ENCODE measurements around the gene ZRSR2. TPM values are rescaled to one million over a fixed set of nuclear protein-coding genes. Genes with fewer than 3 reads are reported as not detected.

ZRSR2 gene
- total and polyA plus RNA-seq, 10 of the 15 experiments (the other 5 are each of a cell fraction or from before 2014, with no cell fraction given): 8.8 to 34.1 (median 15.6) TPM

DNA sequence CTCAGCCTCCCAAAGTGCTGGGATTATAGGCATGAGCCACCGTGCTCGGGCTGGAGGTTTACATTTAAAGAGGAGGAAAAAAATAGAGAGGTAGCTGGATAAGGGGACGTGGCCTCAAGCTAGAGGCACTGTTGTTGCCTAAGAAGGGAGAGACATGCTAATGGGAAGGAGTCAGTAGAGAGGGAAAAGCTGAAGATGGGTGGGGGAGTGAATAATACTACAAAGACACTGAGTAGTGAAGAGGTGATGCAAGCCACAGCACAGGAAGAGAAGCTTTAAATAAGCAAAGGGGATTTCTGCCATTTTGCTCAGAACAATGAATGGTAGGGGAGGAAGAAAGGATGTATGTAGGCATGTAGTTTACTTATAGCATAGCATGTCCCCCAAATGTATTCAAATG lies 75.9 kb downstream of the ZRSR2 start:
- no peaks in the 10 kb centered on the region for H4K20me1 ChIP-seq (ENCODE audit: control insufficient read depth, insufficient read depth)
- in situ Hi-C loops (cut with MboI) (no loop called here), intact Hi-C loops (cut with micrococcal nuclease; ENCODE audit: unreplicated experiment) (no loop called here)
- POLR2A ChIA-PET: interaction anchor here (1.3 to 1.5 kb wide), 3 partner anchors 11 to 17 kb away, joined by 3 read pairs; no protein-coding TSS in a partner anchor
- ATAC-seq: peak; percentile 44
- H3K4me1 ChIP-seq (ENCODE audit: control insufficient read depth, insufficient read depth, low read length): no peaks in the 10 kb centered on the region
- WGBS (ENCODE audit: insufficient coverage, insufficient replicate concordance, low lambda C conversion rate, missing lambda C conversion rate): 48% methylated on average over 3 of the region's 3 CpGs
- no peak overlapping the region for H2AFZ ChIP-seq (ENCODE audit: control insufficient read depth, low read depth, low read length)
- SMC1A ChIA-PET (ENCODE audit: uncharacterized antibody, unreplicated experiment): interaction anchor here (1.1 to 1.5 kb wide), 2 partner anchors 10 to 29 kb away, joined by 3 read pairs; no protein-coding TSS in a partner anchor
- no TSS peak for BruUV-seq (replicated peaks)
- no peaks in the 10 kb centered on the region for H3K9me3 ChIP-seq (replicated peaks; ENCODE audit: control insufficient read depth, insufficient read depth, low read length)
- H3K27ac ChIP-seq (ENCODE audit: control insufficient read depth, insufficient read depth): no peak overlapping the region
- no peak overlapping the region for H3K4me3 ChIP-seq
- H3K79me2 ChIP-seq (ENCODE audit: control insufficient read depth, insufficient read depth, low read length): no peaks in the 10 kb centered on the region
- no peak overlapping the region for H3K9ac ChIP-seq (ENCODE audit: control insufficient read depth, insufficient read depth, low read length)
- DNase-seq (ENCODE audit: low read depth, low spot score): no peak
- peak; percentile 13 for FAIRE-seq
- CTCF ChIA-PET: interaction anchor here (1.1 to 1.6 kb wide), 3 partner anchors 23 to 48 kb away, joined by 3 read pairs; no protein-coding TSS in a partner anchor
- RAD21 ChIA-PET (ENCODE audit: unreplicated experiment): interaction anchor here (1.2 kb wide), 1 partner anchor 12 kb away, joined by 4 read pairs; the partner anchor contains the start of gene AP1S2
- H3K36me3 ChIP-seq (ENCODE audit: control insufficient read depth in 2 of 2, insufficient read depth in 2 of 2, low read length in 1 of 2): no peaks in the 10 kb centered on the region
- H3K4me2 ChIP-seq (ENCODE audit: control insufficient read depth, insufficient read depth): no peak overlapping the region
- H3K27me3 ChIP-seq (replicated peaks in 1 of 2; ENCODE audit: control insufficient read depth in 2 of 2, insufficient read depth in 2 of 2, low read length in 1 of 2): no peaks in the 10 kb centered on the region; a peak in 2 of 4 replicates
- TF ChIP-seq JUND (IDR thresholded peaks at IDR 0.05; ENCODE audit: low read depth, low read length) (no peak), CBX5 (IDR thresholded peaks at IDR 0.05; ENCODE audit: low read depth) (no peak), SMC3 (IDR thresholded peaks at IDR 0.05; ENCODE audit: borderline replicate concordance, low read length) (no peak), FOXK2 (IDR thresholded peaks at IDR 0.05) (no peak), RBBP5 (conservative IDR thresholded peaks at IDR 0.05) (no peak), BCL11A (IDR thresholded peaks at IDR 0.05; ENCODE audit: low read depth, low read length) (no peak), USF2 (IDR thresholded peaks at IDR 0.05; ENCODE audit: borderline replicate concordance, low read depth, low read length) (no peak), WRNIP1 (IDR thresholded peaks at IDR 0.05; ENCODE audit: borderline replicate concordance, low read depth, low read length) (no peak), SMARCA5 (IDR thresholded peaks at IDR 0.05) (no peak), TBL1XR1 (IDR thresholded peaks at IDR 0.05; ENCODE audit: low read depth, low read length) (no peak), FOS (IDR thresholded peaks at IDR 0.05; ENCODE audit: borderline replicate concordance, extremely low read depth, insufficient read length) (no peak), ZNF622 (IDR thresholded peaks at IDR 0.05) (no peak), EGR1 (IDR thresholded peaks at IDR 0.05; ENCODE audit: borderline replicate concordance in 1 of 2, low read depth in 2 of 2, low read length in 2 of 2) (no peak), BCLAF1 (IDR thresholded peaks at IDR 0.05) (no peak), MAX (IDR thresholded peaks at IDR 0.05; ENCODE audit: low read depth, low read length) (no peak), TCF7 (IDR thresholded peaks at IDR 0.05; ENCODE audit: borderline replicate concordance) (no peak), GABPA (IDR thresholded peaks at IDR 0.05; ENCODE audit: low read depth) (no peak)
- TF ChIP-seq, protein P1, sequence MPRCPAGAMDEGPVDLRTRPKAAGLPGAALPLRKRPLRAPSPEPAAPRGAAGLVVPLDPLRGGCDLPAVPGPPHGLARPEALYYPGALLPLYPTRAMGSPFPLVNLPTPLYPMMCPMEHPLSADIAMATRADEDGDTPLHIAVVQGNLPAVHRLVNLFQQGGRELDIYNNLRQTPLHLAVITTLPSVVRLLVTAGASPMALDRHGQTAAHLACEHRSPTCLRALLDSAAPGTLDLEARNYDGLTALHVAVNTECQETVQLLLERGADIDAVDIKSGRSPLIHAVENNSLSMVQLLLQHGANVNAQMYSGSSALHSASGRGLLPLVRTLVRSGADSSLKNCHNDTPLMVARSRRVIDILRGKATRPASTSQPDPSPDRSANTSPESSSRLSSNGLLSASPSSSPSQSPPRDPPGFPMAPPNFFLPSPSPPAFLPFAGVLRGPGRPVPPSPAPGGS (IDR thresholded peaks at IDR 0.05; ENCODE audit: borderline replicate concordance, insufficient read depth, low read depth, low read length, poor library complexity, severe bottlenecking): no peak
